Measurements from ENCODE around the gene TNFRSF13B.
A peak's percentile ranks its signal among the peaks of the same experiment; 100 is the strongest.

TNFRSF13B gene

DNA sequence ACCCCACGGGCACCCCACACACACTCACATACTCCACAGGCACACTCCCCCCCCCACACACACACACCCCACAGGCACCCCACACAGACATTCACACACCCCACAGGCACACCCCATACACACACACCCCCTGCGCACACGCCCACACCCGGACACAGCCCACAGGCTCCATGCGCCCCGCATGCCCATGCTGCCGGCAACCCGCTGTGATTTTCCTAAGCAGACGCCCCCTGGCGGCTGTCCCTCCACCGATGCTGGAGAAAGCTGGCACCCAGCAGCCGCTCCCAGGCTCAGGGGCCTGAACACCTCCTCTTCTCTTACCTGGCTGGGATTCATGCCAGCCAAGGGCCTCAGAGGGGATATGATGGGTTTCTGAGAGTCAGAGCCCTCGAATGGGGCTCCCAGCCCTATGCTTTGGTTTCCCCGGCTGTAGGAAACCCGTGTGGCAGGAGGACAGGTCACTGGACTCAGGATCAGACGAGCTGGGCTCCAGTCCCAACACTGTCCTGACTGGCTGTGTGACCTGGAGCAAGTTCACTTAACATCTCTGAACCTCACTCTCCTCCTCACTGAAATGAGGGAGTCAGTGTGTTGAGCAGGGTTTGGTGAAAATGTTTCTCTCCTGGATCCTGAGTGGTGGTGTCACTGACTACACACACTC, 19.6 kb upstream of the TNFRSF13B start:
- Histone ChIP-seq H3K27ac (ENCODE audit: low read length) (peak overlapping the region; percentile 98), H3K4me3 (ENCODE audit: low read length) (peak overlapping the region; percentile 54; the same call in 1 of the 2 replicates), H3K4me2 (ENCODE audit: low read length) (peak overlapping the region; percentile 99)

GRCh38 chr17:16989953-16990860, 18.3 kb upstream of the TNFRSF13B start:
- H3K9me3 ChIP-seq (ENCODE audit: insufficient read depth, low read length), result no peaks in the 10 kb centered on the region
- H3K4me3 ChIP-seq (ENCODE audit: low read length), result peak overlapping the region; percentile 52
- peak overlapping the region; percentile 98 for H3K27ac ChIP-seq (ENCODE audit: low read length)
- H3K4me1 ChIP-seq (ENCODE audit: low read length), result peaks cover 62% of the 10 kb centered on the region
- no peaks in the 10 kb centered on the region for H3K36me3 ChIP-seq (replicated peaks; ENCODE audit: low read depth, low read length)
- H3K27me3 ChIP-seq (ENCODE audit: low read depth, low read length), result no peaks in the 10 kb centered on the region
- no peaks in the 10 kb centered on the region for H4K20me1 ChIP-seq (ENCODE audit: insufficient read depth, low read length)
- no peak for TF ChIP-seq EZH2phosphoT487 (IDR thresholded peaks at IDR 0.05; ENCODE audit: low read depth)
- TF ChIP-seq CTCF (IDR thresholded peaks at IDR 0.05; ENCODE audit: low read depth, low read length), result no peak
- peak overlapping the region; percentile 99 for H3K4me2 ChIP-seq (ENCODE audit: low read length)
- H3K79me2 ChIP-seq (ENCODE audit: low read length), result no peaks in the 10 kb centered on the region; the same call in 1 of the 2 replicates
- H3K9ac ChIP-seq (ENCODE audit: low read length), result peak overlapping the region; percentile 97
- H2AFZ ChIP-seq (ENCODE audit: low read depth, low read length), result no peak overlapping the region

More for the DNA sequence above, 19.6 kb upstream of the TNFRSF13B start:
- Histone ChIP-seq H4K20me1 (ENCODE audit: insufficient read depth, low read length) (no peaks in the 10 kb centered on the region), H3K4me1 (ENCODE audit: low read length) (peaks cover 49% of the 10 kb centered on the region), H3K9me3 (ENCODE audit: insufficient read depth, low read length) (no peaks in the 10 kb centered on the region), H3K79me2 (ENCODE audit: low read length) (no peaks in the 10 kb centered on the region; the same call in 1 of the 2 replicates), H3K9ac (ENCODE audit: low read length) (peak overlapping the region; percentile 97), H3K36me3 (replicated peaks; ENCODE audit: low read depth, low read length) (no peaks in the 10 kb centered on the region), H2AFZ (ENCODE audit: low read depth, low read length) (0 out of 2 replicates have a peak overlapping the region, but pooled peaks have one; percentile 41), H3K27me3 (ENCODE audit: low read depth, low read length) (no peaks in the 10 kb centered on the region)
- TF ChIP-seq CTCF (IDR thresholded peaks at IDR 0.05; ENCODE audit: low read depth, low read length), result peak; percentile 77
- no peak for TF ChIP-seq EZH2phosphoT487 (IDR thresholded peaks at IDR 0.05; ENCODE audit: low read depth)

DNA sequence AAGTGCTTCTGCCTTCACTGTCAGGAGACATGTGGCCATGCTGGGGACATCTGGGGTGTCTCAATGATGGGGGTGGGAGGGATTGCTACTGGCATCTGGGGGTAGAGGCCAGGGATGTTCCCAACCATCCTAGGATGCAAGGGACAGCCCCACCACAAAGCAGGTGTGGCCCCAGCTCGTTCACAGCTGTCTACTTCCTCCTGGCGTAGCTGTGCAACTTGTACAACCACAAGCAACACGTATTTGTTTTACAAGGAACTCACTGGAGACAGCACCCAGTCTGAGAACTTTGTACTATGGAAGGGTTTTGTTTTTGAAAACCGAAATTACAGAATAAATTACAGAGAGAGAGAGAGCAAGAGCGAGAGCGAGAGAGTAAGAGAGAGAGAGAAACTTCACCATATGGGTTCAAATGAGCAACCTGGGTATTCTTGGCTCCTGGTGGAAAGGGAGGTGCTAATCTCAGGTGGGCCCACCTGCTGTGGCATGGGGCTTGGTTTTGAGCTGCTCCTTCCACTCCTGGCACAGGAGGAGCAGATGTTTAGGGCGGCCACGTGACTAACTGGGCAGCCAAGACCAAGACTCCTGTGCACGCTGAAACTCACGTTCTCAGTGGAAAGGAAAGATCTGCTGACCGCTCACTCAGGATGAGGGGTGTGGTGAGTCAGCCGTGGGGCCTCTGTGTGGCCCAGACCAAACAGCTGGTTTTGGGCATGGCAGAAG, 17.5 kb upstream of the TNFRSF13B start:
- peaks cover 69% of the 10 kb centered on the region for H3K4me1 ChIP-seq (ENCODE audit: low read length)
- H3K9me3 ChIP-seq (ENCODE audit: insufficient read depth, low read length), result no peaks in the 10 kb centered on the region
- H3K36me3 ChIP-seq (replicated peaks; ENCODE audit: low read depth, low read length), result no peaks in the 10 kb centered on the region
- H3K27ac ChIP-seq (ENCODE audit: low read length), result peak overlapping the region; percentile 98
- peak overlapping the region; percentile 99 for H3K4me2 ChIP-seq (ENCODE audit: low read length)
- H3K79me2 ChIP-seq (ENCODE audit: low read length), result no peaks in the 10 kb centered on the region; the same call in 1 of the 2 replicates
- peak overlapping the region; percentile 97 for H3K9ac ChIP-seq (ENCODE audit: low read length)
- no peak overlapping the region for H2AFZ ChIP-seq (ENCODE audit: low read depth, low read length)
- TF ChIP-seq CTCF (IDR thresholded peaks at IDR 0.05; ENCODE audit: low read depth, low read length) (no peak), EZH2phosphoT487 (IDR thresholded peaks at IDR 0.05; ENCODE audit: low read depth) (no peak)
- peak overlapping the region; percentile 78 for H3K4me3 ChIP-seq (ENCODE audit: low read length)
- H4K20me1 ChIP-seq (ENCODE audit: insufficient read depth, low read length), result no peaks in the 10 kb centered on the region
- H3K27me3 ChIP-seq (ENCODE audit: low read depth, low read length), result no peaks in the 10 kb centered on the region

All from OCI-LY3 (cell line).